Activated T-helper 17 cell treated with anti-CD3 and anti-CD28 coated beads, Interleukin-2, amount 50 U/mL, for 72 hours (primary cell): ENCODE measurements around the gene IGSF21. TPM values are rescaled to one million over a fixed set of nuclear protein-coding genes. Genes with fewer than 3 reads are reported as not detected.

Source experiments
- ATAC-seq: fragments of 150-1000 bp; cut with Tn5 transposase; replicated peaks from 2 replicates; pipeline ENCODE4 v1.10.0; 2021; ENCODE audit warnings: mild to moderate bottlenecking, moderate library complexity
- H3K27ac Mint-ChIP-seq: one replicate; pipeline ENCODE4 v1.8.0; 2022; ENCODE audit warnings: mixed read lengths
- H3K27me3 Mint-ChIP-seq: one replicate; pipeline ENCODE4 v1.8.0; 2022; ENCODE audit warnings: mixed read lengths
- H3K36me3 Mint-ChIP-seq: one replicate; pipeline ENCODE4 v1.8.0; 2022; ENCODE audit warnings: low read depth, mild to moderate bottlenecking, mixed read lengths
- H3K4me1 Mint-ChIP-seq: one replicate; pipeline ENCODE4 v1.8.0; 2022; ENCODE audit warnings: mixed read lengths
- H3K4me3 Mint-ChIP-seq: one replicate; pipeline ENCODE4 v1.8.0; 2022; ENCODE audit warnings: mild to moderate bottlenecking, mixed read lengths
- H3K9me3 Mint-ChIP-seq: one replicate; pipeline ENCODE4 v1.8.0; 2022; ENCODE audit warnings: mixed read lengths
- total RNA-seq, 2 donors: library from RNA; stranded (reverse); gene quantifications; one replicate each; pipeline ENCODE4 v1.2.3, GENCODE V29; 2022

The IGSF21 gene
- total RNA-seq, 2 donors from 2014 or later: not detected

- H3K9me3 Mint-ChIP-seq: no peaks in the 10 kb centered on the region
- no peak overlapping the region for H3K4me3 Mint-ChIP-seq
- ATAC-seq: no peak
- no peaks in the 10 kb centered on the region for H3K36me3 Mint-ChIP-seq
- H3K27me3 Mint-ChIP-seq: peaks cover 32% of the 10 kb centered on the region
- H3K4me1 Mint-ChIP-seq: no peaks in the 10 kb centered on the region
- no peak overlapping the region for H3K27ac Mint-ChIP-seq
Measured at GRCh38 chr1:18182398-18183160, 75.0 kb downstream of the IGSF21 start.

DNA sequence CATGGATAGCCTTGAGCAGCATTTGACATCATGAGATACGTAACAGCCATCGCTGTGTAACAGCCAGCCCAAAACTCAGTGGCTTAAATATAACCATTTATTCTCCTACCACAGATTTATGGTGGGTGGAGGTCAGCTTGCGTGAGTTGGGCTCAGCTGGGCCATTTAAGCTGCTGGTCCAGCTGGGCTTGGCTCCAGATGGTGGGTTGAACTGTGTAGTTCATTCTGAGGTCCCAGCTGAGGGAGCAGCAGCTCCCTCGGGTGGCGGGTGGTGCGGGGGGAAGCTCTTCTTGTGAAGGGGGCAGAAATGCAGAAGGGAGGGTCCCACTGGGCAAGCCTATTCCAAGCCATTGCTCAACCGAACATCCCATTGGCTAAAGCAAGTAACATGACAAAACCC lies 75.9 kb downstream of the IGSF21 start:
- Mint-ChIP-seq H3K9me3 (no peaks in the 10 kb centered on the region), H3K4me1 (no peaks in the 10 kb centered on the region), H3K4me3 (no peak overlapping the region), H3K27me3 (peaks cover 24% of the 10 kb centered on the region), H3K27ac (no peak overlapping the region), H3K36me3 (no peaks in the 10 kb centered on the region)
- ATAC-seq: no peak

- H3K36me3 Mint-ChIP-seq: no peaks in the 10 kb centered on the region
- no peaks in the 10 kb centered on the region for H3K4me1 Mint-ChIP-seq
- no peak overlapping the region for H3K4me3 Mint-ChIP-seq
Measured at GRCh38 chr1:18187054-18187453, 79.5 kb downstream of the IGSF21 start.

DNA sequence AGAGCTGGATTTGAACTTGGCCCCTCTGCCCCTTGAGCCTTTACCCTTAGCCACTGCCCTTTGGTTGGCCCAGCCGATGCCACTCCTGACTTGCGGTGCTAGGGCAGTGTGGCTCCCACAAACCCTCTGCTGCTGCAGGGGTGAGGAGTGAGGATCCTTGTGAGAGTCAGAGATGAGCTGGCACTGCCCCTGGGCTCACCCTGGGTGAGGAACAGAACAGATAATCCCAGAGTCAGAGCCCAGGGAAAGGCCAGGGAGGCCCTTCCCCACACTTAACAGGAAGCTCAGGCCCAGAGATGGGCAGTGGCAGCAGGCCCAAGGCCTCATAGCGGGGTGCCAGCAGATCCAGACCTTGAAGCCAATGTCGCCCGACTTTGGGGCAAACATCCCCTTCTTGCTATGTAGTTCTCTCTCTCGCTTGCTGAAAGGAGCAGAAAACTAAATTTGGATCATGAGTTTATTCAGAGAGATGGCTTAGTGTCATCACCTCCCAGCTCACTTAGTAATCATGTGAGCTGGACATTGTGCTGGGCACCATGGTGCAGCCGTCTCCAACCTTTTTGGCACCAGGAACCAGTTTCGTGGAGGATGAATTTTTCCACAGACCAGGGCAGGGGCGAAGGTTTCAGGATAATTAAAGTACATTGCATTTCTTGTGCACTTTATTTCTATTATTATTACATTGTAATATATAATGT lies 81.4 kb downstream of the IGSF21 start:
- H3K4me3 Mint-ChIP-seq: no peak overlapping the region
- H3K27ac Mint-ChIP-seq: no peak overlapping the region
- H3K27me3 Mint-ChIP-seq: peaks cover 18% of the 10 kb centered on the region
- ATAC-seq: no peak
- no peaks in the 10 kb centered on the region for H3K36me3 Mint-ChIP-seq
- no peaks in the 10 kb centered on the region for H3K9me3 Mint-ChIP-seq
- H3K4me1 Mint-ChIP-seq: no peaks in the 10 kb centered on the region

More at GRCh38 chr1:18187054-18187453, 79.5 kb downstream of the IGSF21 start:
- no peak for ATAC-seq
- peaks cover 17% of the 10 kb centered on the region for H3K27me3 Mint-ChIP-seq
- no peak overlapping the region for H3K27ac Mint-ChIP-seq
- no peaks in the 10 kb centered on the region for H3K9me3 Mint-ChIP-seq

GRCh38 chr1:18190598-18190997 lies 83.0 kb downstream of the IGSF21 start:
- Mint-ChIP-seq H3K27ac (no peak overlapping the region), H3K36me3 (no peaks in the 10 kb centered on the region), H3K9me3 (no peaks in the 10 kb centered on the region), H3K4me1 (no peaks in the 10 kb centered on the region), H3K27me3 (peaks cover 19% of the 10 kb centered on the region), H3K4me3 (no peak overlapping the region)
- ATAC-seq: no peak

GRCh38 chr1:18191037-18191436 lies 83.4 kb downstream of the IGSF21 start:
- Mint-ChIP-seq H3K27ac (no peak overlapping the region), H3K36me3 (no peaks in the 10 kb centered on the region), H3K4me3 (no peak overlapping the region), H3K9me3 (no peaks in the 10 kb centered on the region), H3K4me1 (no peaks in the 10 kb centered on the region), H3K27me3 (peaks cover 21% of the 10 kb centered on the region)
- no peak for ATAC-seq

DNA sequence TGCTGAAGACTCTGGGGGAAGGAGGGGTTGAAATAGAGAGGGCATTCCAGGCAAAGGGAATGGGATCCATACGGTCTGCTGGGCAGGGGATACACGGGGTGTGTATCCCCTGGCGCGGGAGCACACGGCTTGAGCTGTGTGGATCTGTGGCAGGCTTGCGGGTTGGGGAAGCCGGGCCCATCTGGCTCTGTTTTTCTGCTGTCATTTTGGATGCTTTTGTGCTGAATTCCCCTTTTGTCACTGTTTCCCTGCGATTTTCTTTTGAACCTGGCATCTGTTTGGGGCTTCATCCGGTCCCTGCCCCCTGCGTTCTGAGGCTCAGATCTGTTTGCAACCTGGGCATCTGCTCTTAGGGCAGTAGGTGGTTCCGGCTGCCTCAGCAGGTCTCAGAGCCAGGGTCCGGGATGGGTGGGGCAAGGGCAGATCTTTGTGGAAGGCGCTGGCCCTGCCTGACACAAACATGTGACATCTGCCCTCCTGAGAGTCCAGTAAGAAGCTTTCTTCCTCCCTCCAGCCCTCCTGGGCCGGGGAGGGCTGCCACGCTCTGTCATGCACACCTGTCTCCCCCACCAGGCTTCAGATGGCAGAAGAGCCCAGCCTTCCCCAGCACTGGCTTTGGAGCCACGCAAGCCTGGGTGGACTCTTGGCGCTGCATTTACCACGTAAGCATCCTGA lies 84.0 kb downstream of the IGSF21 start:
- H3K27me3 Mint-ChIP-seq: peaks cover 21% of the 10 kb centered on the region
- H3K4me1 Mint-ChIP-seq: no peaks in the 10 kb centered on the region
- no peaks in the 10 kb centered on the region for H3K36me3 Mint-ChIP-seq
- H3K4me3 Mint-ChIP-seq: no peak overlapping the region
- no peaks in the 10 kb centered on the region for H3K9me3 Mint-ChIP-seq
- no peak for ATAC-seq
- no peak overlapping the region for H3K27ac Mint-ChIP-seq

DNA sequence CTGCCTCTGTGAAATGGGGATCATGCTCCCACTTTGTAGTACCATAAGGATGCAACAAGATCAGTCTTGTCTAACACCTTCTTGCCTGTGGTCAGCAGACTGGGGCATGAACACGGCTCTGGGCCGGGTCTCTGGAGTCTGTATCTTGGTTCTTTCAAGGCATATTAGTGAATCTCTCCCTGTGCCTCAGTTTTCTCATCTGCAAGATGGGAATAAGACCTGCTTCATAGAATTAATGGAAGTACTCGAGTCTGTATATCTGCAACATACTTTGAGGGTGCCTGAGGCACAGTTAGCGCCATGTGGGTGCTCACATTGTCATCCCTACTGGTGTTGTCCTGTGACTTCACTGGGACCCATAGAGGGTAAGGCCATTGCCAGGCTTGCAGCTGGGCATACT lies 84.6 kb downstream of the IGSF21 start:
- Mint-ChIP-seq H3K36me3 (no peaks in the 10 kb centered on the region), H3K27ac (no peak overlapping the region), H3K27me3 (peaks cover 18% of the 10 kb centered on the region), H3K9me3 (no peaks in the 10 kb centered on the region), H3K4me3 (no peak overlapping the region), H3K4me1 (no peaks in the 10 kb centered on the region)
- no peak for ATAC-seq

DNA sequence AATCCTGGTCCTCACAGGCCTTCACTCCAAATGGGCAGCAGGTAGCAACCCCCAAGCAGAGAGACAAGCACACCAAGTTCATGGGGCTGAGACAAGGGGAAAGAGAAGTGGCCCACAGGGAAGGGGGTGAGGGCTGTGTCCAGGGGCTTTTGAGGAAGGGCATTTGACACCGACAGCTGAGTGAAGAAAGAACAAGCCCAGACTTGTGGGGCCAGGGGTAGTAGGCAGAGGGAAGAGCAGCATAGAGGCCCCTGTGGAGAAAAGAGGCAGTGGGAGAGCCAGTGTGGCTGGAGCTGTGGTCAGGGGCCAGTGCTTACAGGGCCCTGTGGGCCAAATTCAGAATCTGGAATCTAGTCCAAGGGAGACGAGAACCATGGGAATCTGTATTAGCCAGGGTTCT lies 85.4 kb downstream of the IGSF21 start:
- no peaks in the 10 kb centered on the region for H3K9me3 Mint-ChIP-seq
- H3K36me3 Mint-ChIP-seq: no peaks in the 10 kb centered on the region
- peaks cover 18% of the 10 kb centered on the region for H3K27me3 Mint-ChIP-seq
- H3K4me1 Mint-ChIP-seq: no peaks in the 10 kb centered on the region
- no peak for ATAC-seq
- no peak overlapping the region for H3K4me3 Mint-ChIP-seq
- H3K27ac Mint-ChIP-seq: no peak overlapping the region

DNA sequence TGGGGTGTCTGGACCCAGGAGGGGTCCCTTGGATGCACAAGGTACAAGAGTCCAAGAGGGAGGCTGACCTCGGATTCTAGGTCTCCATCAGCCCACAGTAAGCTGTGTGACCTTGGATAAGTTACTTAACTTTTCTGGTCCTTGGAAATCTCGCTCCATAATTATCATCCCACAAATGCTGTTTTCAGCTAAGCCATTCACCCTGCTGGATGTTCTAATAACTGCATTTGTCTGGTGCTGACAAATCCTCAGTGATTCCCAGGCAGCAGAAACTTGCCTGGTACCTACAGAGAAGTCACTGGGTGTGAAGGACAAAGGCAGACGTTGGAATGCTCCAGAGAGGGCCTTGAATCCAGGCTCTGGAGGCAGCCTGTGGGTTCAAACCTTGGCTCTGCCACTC lies 89.7 kb downstream of the IGSF21 start:
- Mint-ChIP-seq H3K9me3 (no peaks in the 10 kb centered on the region), H3K27ac (no peak overlapping the region), H3K4me3 (no peak overlapping the region), H3K36me3 (no peaks in the 10 kb centered on the region), H3K27me3 (peaks cover 45% of the 10 kb centered on the region), H3K4me1 (no peaks in the 10 kb centered on the region)
- ATAC-seq: no peak

DNA sequence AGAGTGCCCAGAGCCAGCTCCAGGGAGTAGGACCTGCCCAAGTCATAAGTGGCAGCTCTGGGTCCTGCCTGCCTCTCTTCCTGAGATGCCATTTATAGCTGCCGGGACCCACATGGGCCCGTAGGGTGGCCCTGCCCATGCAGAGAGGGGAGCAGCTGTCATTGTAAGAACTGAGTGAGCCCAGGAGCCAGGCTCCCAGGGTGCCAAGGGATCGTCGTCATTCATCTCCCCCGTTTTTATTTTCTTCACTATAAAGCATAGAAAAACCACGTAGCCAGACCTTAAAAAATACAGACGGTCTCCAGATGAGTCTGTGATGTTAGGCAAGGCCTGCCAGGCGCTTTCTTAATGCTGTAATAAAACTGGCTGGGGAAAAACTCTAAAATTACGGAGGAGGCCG lies 90.7 kb downstream of the IGSF21 start:
- H3K27ac Mint-ChIP-seq: no peak overlapping the region
- H3K9me3 Mint-ChIP-seq: no peaks in the 10 kb centered on the region
- H3K27me3 Mint-ChIP-seq: peaks cover 48% of the 10 kb centered on the region
- no peak for ATAC-seq
- no peaks in the 10 kb centered on the region for H3K4me1 Mint-ChIP-seq
- H3K4me3 Mint-ChIP-seq: no peak overlapping the region
- no peaks in the 10 kb centered on the region for H3K36me3 Mint-ChIP-seq

DNA sequence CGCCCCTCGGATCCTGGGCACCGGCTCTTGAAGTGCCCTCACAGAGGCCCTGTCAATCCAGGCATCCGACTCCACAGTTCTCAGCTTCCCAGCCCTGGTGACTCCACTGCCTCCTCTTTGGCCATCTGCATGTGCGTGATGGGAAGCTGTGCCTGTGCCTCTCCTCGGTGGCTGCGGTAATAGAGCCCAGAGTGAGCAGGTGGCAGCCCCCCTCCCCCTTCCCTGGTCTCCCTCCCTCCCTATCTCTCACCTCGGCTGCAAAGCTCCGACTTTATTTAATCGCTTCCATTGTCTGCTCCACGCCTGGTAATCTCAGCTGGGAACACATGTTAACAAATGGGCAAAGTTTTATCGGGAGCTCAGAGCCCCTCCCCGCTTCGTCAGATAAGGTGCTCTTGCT lies 91.9 kb downstream of the IGSF21 start:
- Mint-ChIP-seq H3K4me3 (no peak overlapping the region), H3K27ac (no peak overlapping the region), H3K4me1 (no peaks in the 10 kb centered on the region), H3K9me3 (no peaks in the 10 kb centered on the region), H3K36me3 (no peaks in the 10 kb centered on the region), H3K27me3 (peaks cover 44% of the 10 kb centered on the region)
- ATAC-seq: no peak

DNA sequence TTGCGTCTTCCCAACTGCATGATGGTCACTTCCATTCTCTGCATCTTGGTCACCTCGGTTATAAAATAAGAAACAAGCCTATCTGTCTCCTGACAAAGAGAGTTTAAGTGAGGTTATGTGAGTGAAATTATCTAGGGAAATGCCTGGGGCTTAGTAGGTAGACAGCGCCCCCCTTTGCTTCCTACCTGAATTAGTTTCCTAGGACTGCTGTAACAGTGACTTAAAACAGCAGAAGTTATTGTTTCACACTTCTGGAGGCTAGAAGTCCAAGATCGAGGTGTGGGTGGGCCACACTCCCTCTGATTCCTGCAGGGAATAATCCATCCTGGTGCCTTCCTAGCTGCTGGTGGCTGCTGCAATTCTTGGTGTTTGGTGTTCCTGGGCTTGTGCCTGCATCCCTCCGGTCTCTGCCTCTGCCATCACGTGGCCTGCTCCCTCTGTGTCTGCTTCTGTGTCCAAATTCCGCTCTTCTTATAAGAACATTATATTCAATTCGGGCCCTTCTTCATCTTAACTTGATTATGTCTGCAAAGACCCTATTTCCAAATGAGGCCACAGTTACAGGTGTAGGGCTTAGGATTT lies 92.6 kb downstream of the IGSF21 start:
- Mint-ChIP-seq H3K4me1 (no peaks in the 10 kb centered on the region), H3K9me3 (no peaks in the 10 kb centered on the region), H3K36me3 (no peaks in the 10 kb centered on the region), H3K4me3 (no peak overlapping the region), H3K27ac (no peak overlapping the region), H3K27me3 (peaks cover 41% of the 10 kb centered on the region)
- ATAC-seq: no peak

DNA sequence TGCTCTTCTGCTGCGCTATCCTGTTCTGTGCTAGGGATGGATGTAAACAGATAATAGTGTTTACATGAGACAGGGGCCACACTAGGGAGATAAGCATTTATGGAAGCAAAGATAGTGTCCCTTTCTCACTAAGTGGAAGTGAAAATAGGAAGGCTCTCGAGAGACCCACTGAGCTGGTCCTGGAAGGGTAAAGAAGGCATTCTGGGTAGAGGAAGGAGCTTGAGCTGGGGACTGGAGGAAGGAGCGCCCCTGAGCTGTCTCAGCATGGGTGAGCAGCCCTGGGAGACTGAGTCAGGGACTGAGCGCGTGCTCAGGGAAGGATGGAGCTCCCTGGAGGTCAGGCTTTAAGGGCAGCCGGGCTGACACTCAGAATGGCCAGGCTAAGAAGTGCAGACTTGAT lies 93.3 kb downstream of the IGSF21 start:
- Mint-ChIP-seq H3K9me3 (no peaks in the 10 kb centered on the region), H3K36me3 (no peaks in the 10 kb centered on the region), H3K4me1 (no peaks in the 10 kb centered on the region), H3K27ac (no peak overlapping the region), H3K4me3 (no peak overlapping the region), H3K27me3 (peaks cover 40% of the 10 kb centered on the region)
- no peak for ATAC-seq
